Neural cell (in vitro differentiated cells): ENCODE measurements around the gene AGPAT4.

Experiments used
- EP300 ChIP-seq: fragments of 450-650 bp; conservative IDR thresholded peaks from 2 replicates; pipeline ENCODE4 v1.6.1; 2014; ENCODE audit warnings: antibody characterized with exemption, mild to moderate bottlenecking, moderate library complexity; ENCODE audit not compliant: poor library complexity, severe bottlenecking
- EZH2 ChIP-seq: fragments of 200-600, 300-800 bp; shearing (Covaris generic), sonication (generic); IDR thresholded peaks from 2 replicates; pipeline ENCODE4 v1.6.1; 2014; ENCODE audit warnings: antibody characterized with exemption, low read length, borderline replicate concordance, mild to moderate bottlenecking; ENCODE audit not compliant: insufficient read depth, poor library complexity, severe bottlenecking
- POLR2AphosphoS5 ChIP-seq: IDR thresholded peaks from 2 replicates; pipeline ENCODE4 v1.6.1; 2012
- RAD21 ChIP-seq: fragments of 450-650 bp; conservative IDR thresholded peaks from 2 replicates; pipeline ENCODE4 v1.6.1; 2014; ENCODE audit warnings: antibody characterized with exemption, mild to moderate bottlenecking, moderate library complexity
- TAF1 ChIP-seq: IDR thresholded peaks from 2 replicates; pipeline ENCODE4 v1.6.1; 2012; ENCODE audit warnings: low read depth
- TF ChIP-seq, protein P1 (sequence below): fragments of 450-650 bp; IDR thresholded peaks from 2 replicates; pipeline ENCODE4 v1.5.1; 2014; ENCODE audit warnings: antibody characterized with exemption, mild to moderate bottlenecking, moderate library complexity; ENCODE audit not compliant: poor library complexity, severe bottlenecking

DNA sequence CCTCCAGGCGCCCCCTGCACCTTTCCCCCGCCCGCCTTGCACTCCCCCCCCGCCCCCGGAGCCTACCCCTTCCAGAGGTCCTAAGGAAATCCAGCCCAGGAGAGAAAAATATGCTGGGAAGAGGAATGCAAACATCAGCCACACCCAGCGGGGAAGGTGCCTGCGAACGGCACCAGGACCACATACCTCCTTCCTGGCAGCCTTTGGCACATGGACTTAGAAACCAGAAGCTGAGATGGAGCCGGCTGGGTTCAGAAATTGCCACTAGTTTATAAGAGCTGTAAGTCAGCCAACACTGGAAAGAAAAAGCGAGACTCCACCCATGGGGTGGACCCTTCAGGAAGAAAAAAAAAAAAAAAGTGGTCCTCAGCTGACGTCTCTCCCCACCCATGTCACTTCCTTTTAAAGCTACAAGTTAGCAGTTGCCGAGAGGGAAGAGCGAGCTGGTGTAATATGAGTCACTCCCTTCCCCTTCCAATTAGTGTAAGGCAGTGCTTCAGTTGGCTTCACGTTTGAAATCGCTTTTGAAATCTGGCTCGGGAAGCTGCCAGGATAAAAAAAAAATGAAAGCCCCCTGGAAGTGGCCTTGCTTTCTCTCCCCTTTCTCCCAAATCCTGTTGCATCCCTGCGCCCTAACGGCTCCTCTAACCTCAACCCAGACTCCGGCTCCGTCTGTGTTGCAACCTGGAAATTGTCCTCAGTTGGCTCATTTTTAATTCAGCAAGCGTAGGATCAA lies at the start of gene AGPAT4:
- TF ChIP-seq, protein P1, sequence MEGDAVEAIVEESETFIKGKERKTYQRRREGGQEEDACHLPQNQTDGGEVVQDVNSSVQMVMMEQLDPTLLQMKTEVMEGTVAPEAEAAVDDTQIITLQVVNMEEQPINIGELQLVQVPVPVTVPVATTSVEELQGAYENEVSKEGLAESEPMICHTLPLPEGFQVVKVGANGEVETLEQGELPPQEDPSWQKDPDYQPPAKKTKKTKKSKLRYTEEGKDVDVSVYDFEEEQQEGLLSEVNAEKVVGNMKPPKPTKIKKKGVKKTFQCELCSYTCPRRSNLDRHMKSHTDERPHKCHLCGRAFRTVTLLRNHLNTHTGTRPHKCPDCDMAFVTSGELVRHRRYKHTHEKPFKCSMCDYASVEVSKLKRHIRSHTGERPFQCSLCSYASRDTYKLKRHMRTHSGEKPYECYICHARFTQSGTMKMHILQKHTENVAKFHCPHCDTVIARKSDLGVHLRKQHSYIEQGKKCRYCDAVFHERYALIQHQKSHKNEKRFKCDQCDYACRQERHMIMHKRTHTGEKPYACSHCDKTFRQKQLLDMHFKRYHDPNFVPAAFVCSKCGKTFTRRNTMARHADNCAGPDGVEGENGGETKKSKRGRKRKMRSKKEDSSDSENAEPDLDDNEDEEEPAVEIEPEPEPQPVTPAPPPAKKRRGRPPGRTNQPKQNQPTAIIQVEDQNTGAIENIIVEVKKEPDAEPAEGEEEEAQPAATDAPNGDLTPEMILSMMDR: no peak
- TF ChIP-seq POLR2AphosphoS5 (peak; percentile 57), TAF1 (peak; percentile 27), EP300 (peak; percentile 70), EZH2 (no peak), RAD21 (peak; percentile 20)
